Parathyroid adenoma (tissue), 2 donors: ENCODE measurements around the gene AK2.
A peak's percentile ranks its signal among the peaks of the same experiment; 100 is the strongest.
"Not testable (repeated sequence)": the region's sequence is repeated elsewhere in the genome, so short reads cannot be mapped to it uniquely, and the experiment has no call there.

Experiments
- H2AFZ ChIP-seq: fragments of 300-600 bp; sonication (generic); one replicate; pipeline ENCODE4 v1.7.0; 2017; ENCODE audit warnings: antibody characterized with exemption, mild to moderate bottlenecking
- H3K27ac ChIP-seq: fragments of 300-600 bp; sonication (generic); one replicate; pipeline ENCODE4 v1.7.0; 2017
- H3K27me3 ChIP-seq: fragments of 300-600 bp; sonication (generic); one replicate; pipeline ENCODE4 v1.7.0; 2017; ENCODE audit warnings: low read length; ENCODE audit not compliant: control insufficient read depth, insufficient read depth
- H3K36me3 ChIP-seq: fragments of 300-600 bp; sonication (generic); one replicate; pipeline ENCODE4 v1.7.0; 2017; ENCODE audit warnings: low read length; ENCODE audit not compliant: control insufficient read depth, insufficient read depth
- H3K4me1 ChIP-seq: fragments of 300-600 bp; sonication (generic); one replicate; pipeline ENCODE4 v1.7.0; 2017; ENCODE audit warnings: control low read depth
- H3K4me2 ChIP-seq: fragments of 300-600 bp; sonication (generic); one replicate; pipeline ENCODE4 v1.7.0; 2017; ENCODE audit warnings: low read length
- H3K4me3 ChIP-seq: fragments of 300-600 bp; sonication (generic); one replicate; pipeline ENCODE4 v1.7.0; 2017; ENCODE audit warnings: low read depth, low read length
- H3K79me2 ChIP-seq: fragments of 300-600 bp; sonication (generic); one replicate; pipeline ENCODE4 v1.7.0; 2017; ENCODE audit warnings: control low read depth
- H3K9ac ChIP-seq: fragments of 300-600 bp; sonication (generic); one replicate; pipeline ENCODE4 v1.7.0; 2017; ENCODE audit warnings: mild to moderate bottlenecking
- H3K9me3 ChIP-seq: fragments of 300-600 bp; sonication (generic); one replicate; pipeline ENCODE4 v1.7.0; 2017; ENCODE audit warnings: low read length; ENCODE audit not compliant: control insufficient read depth
- TF ChIP-seq, protein P1 (sequence below): fragments of 300-600 bp; sonication (generic); IDR thresholded peaks from one replicate; pipeline ENCODE4 v1.7.0; 2017; ENCODE audit warnings: antibody characterized with exemption, mild to moderate bottlenecking
- donor health status: primary hyperparathyroidism.

AK2 gene

GRCh38 chr1:32980080-32980479 lies 56.6 kb downstream of the AK2 start:
- no peak overlapping the region for H2AFZ ChIP-seq
- no peak overlapping the region for H3K27ac ChIP-seq
- no peaks in the 10 kb centered on the region for H3K9me3 ChIP-seq
- no peaks in the 10 kb centered on the region for H3K4me1 ChIP-seq
- H3K27me3 ChIP-seq: no peaks in the 10 kb centered on the region
- H3K9ac ChIP-seq: no peak overlapping the region
- H3K36me3 ChIP-seq: no peaks in the 10 kb centered on the region
- H3K4me2 ChIP-seq: no peak overlapping the region
- no peaks in the 10 kb centered on the region for H3K79me2 ChIP-seq
- TF ChIP-seq, protein P1, sequence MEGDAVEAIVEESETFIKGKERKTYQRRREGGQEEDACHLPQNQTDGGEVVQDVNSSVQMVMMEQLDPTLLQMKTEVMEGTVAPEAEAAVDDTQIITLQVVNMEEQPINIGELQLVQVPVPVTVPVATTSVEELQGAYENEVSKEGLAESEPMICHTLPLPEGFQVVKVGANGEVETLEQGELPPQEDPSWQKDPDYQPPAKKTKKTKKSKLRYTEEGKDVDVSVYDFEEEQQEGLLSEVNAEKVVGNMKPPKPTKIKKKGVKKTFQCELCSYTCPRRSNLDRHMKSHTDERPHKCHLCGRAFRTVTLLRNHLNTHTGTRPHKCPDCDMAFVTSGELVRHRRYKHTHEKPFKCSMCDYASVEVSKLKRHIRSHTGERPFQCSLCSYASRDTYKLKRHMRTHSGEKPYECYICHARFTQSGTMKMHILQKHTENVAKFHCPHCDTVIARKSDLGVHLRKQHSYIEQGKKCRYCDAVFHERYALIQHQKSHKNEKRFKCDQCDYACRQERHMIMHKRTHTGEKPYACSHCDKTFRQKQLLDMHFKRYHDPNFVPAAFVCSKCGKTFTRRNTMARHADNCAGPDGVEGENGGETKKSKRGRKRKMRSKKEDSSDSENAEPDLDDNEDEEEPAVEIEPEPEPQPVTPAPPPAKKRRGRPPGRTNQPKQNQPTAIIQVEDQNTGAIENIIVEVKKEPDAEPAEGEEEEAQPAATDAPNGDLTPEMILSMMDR: no peak
- no peak overlapping the region for H3K4me3 ChIP-seq

DNA sequence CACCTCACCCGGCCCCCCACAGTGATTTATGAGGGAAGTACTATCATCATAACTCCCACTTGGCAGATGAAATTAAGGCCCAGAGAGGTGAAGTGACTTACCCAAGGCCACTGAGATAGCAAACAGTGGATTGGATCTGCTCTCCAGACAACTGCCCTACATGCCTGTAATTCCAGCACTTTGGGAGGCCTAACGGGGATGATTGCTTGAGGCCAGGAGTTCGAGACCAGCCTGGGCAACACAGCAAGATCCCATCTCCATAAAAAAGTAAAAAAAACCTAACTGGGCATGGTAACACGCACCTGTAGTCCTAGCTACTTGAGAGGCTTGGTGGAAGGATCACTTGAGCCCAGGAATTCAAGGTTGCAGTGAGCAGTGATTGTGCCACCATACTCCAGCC lies 57.8 kb downstream of the AK2 start:
- Histone ChIP-seq H3K27ac (no peak overlapping the region), H3K79me2 (no peaks in the 10 kb centered on the region), H3K36me3 (no peaks in the 10 kb centered on the region), H3K27me3 (no peaks in the 10 kb centered on the region), H2AFZ (no peak overlapping the region), H3K4me2 (no peak overlapping the region), H3K9ac (no peak overlapping the region), H3K9me3 (no peaks in the 10 kb centered on the region), H3K4me1 (no peaks in the 10 kb centered on the region), H3K4me3 (no peak overlapping the region)
- TF ChIP-seq, protein P1: no peak

DNA sequence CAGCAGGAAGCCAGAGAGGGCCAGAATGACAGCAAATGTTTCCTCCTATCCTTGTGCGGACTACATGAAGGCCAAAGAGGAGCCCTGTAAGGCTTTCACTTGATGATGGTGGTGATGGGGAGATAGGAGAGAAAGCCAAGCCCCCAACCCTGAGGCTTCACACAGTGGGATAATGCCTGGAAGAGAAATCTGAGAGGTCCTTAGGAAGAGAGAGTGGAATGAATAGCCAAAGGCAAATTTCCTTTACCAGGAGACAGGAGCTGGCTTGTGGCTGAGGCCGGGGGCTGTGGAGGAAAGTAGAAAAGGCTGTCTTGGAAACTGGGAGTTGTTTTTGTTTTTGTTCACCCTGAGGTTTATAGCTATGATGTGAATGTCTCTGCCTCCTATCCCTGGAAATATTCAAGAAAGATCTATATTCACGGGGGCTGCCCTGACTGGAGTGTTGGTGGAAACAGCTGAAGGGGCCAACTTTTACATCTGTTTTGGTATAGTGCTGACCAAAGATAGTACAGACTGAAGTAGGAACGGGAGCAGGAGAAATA lies 59.1 kb downstream of the AK2 start:
- TF ChIP-seq, protein P1: no peak
- no peaks in the 10 kb centered on the region for H3K36me3 ChIP-seq
- H3K9me3 ChIP-seq: no peaks in the 10 kb centered on the region
- no peaks in the 10 kb centered on the region for H3K79me2 ChIP-seq
- H3K27ac ChIP-seq: no peak overlapping the region
- H3K4me2 ChIP-seq: no peak overlapping the region
- no peaks in the 10 kb centered on the region for H3K4me1 ChIP-seq
- H3K4me3 ChIP-seq: no peak overlapping the region
- H3K9ac ChIP-seq: no peak overlapping the region
- H2AFZ ChIP-seq: no peak overlapping the region
- no peaks in the 10 kb centered on the region for H3K27me3 ChIP-seq

DNA sequence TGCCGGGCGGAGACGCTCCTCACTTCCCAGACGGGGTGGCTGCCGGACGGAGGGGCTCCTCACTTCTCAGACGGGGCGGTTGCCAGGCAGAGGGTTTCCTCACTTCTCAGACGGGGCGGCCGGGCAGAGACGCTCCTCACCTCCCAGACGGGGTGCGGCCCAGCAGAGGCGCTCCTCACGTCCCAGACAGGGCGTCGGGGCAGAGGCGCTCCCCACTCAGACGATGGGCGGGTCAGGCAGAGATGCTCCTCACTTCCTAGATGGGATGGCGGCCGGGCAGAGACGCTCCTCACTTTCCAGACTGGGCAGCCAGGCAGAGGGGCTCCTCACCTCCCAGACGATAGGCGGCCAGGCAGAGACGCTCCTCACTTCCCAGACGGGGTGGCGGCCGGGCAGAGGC lies 61.6 kb downstream of the AK2 start:
- H3K27ac ChIP-seq, H3K4me2 ChIP-seq, H3K9me3 ChIP-seq, H3K36me3 ChIP-seq, H3K4me1 ChIP-seq, H3K79me2 ChIP-seq, H3K4me3 ChIP-seq, H2AFZ ChIP-seq, H3K9ac ChIP-seq, H3K27me3 ChIP-seq: not testable (repeated sequence)

DNA sequence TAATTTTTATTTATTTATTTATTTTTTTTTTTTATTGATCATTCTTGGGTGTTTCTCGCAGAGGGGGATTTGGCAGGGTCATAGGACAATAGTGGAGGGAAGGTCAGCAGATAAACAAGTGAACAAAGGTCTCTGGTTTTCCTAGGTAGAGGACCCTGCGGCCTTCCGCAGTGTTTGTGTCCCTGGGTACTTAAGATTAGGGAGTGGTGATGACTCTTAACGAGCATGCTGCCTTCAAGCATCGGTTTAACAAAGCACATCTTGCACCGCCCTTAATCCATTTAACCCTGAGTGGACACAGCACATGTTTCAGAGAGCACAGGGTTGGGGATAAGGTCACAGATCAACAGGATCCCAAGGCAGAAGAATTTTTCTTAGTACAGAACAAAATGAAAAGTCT lies 63.2 kb downstream of the AK2 start:
- H3K4me3 ChIP-seq, H3K9ac ChIP-seq, H3K4me1 ChIP-seq, H2AFZ ChIP-seq, H3K27ac ChIP-seq, H3K4me2 ChIP-seq, H3K27me3 ChIP-seq, H3K79me2 ChIP-seq, H3K36me3 ChIP-seq, H3K9me3 ChIP-seq: not testable (repeated sequence)

DNA sequence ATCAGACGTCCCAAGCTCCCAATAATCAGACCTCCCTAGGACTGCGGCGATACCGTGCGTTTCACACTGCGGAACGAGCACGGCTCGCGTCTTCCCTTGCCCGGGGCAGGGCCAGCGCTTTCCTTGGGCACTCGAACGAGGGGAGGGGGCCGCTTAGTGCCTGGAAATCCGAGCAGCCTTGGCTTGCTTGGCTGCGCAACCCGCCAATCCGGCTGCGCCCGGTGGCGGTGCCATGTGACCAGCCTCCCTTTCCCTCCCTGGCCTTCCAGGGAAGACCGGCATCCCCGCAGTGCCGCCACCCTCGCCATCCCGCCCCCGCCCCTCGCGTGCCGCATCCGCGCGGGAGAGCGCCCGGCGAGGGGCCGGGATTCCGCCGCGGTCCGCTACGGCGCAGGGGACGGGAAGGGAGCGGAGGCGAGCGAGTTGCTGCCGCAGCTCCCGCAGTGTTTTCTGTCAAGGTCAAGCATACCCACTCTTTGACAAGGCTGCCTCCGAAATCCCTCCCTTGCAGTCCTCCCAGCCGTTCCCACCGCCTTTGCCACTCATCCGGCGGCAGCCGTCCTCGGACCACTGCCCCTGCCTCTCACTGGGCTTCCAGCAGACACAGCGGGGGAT lies 63.8 kb downstream of the AK2 start:
- Histone ChIP-seq H3K9ac (no peak overlapping the region), H3K4me2 (peak overlapping the region; percentile 98), H3K4me1 (no peaks in the 10 kb centered on the region), H3K4me3 (peak overlapping the region; percentile 69), H2AFZ (peak overlapping the region; percentile 87), H3K36me3 (no peaks in the 10 kb centered on the region), H3K27ac (no peak overlapping the region), H3K9me3 (no peaks in the 10 kb centered on the region), H3K79me2 (no peaks in the 10 kb centered on the region), H3K27me3 (no peaks in the 10 kb centered on the region)
- TF ChIP-seq, protein P1: no peak
